GM21526 (cell line): ENCODE results near the gene RNF5.
"Not testable (repeated sequence)": the region's sequence is repeated elsewhere in the genome, so short reads cannot be mapped to it uniquely, and the experiment has no call there.

Experiments used
- ATAC-seq: cut with Tn5 transposase; IDR thresholded peaks from one replicate; pipeline ENCODE4 v1.9.1; 2021; ENCODE audit warnings: moderate library complexity; ENCODE audit not compliant: unreplicated experiment, low FRiP score

The RNF5 gene

DNA sequence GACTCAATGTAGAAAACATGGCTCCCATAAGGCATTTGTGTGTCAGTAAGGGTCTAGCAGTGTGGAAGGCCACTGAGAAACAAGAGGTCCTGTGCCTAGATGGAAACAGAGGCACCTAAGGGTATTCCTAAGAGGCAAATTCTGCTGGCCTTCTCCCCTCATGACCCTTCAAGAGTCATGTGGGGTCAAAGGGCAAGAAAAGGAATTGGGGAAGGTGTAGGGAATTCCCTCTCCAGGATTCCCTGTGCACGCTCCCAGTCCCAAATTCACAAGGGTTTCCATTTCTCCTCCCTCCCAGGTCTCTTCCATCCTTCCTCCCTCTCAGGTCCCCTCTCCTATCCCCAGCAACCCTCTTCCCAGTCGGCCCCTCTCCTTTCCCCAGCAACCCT is 2.9 kb upstream of the RNF5 start:
- no peak for ATAC-seq

DNA sequence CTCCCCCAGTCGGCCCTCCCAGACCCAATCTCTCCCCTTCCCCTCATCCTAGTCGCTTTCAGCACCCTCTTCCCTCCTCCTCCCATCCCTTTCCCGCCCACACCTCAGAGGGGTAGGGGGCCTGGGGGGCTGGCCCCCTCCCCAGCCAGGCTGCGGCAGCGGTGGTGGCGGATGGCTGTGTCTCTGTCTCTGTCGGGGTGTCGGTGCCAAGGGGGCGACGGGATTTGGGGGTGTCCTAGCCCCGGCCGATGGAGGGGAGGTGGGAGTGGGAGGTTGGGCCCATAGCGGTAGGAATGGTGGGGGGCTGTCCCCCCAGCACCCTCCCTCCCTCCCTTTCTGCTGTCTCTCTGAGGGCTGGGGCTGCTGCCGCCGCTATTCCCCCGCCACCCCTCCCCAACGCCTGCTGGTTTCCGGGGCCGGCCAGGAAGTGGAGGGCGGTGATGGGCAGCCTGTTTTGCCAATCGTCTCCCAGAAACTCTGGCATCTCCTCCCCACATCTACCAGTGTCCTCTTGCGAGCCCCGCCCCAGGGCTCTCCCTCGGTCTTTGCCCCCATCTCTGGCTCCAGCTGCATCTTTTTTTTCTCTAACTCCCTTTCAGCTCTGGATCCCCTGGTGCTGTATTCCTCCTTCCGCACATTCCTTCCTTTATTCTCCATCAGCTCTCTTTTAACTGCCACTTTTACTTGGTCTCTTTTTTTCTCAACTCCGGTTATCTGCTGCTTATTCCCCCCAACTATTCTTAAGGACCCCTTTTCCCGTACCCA is 2.3 kb upstream of the RNF5 start, which contains the start of gene AGPAT1:
TSS of gene AGPAT1 (minus strand) at position 374 of the 765 bp plus-strand sequence. CDS start 4,588 bp downstream, outside the sequence.
- no peak for ATAC-seq

GRCh38 chr6:32176476-32177182 is 1.6 kb upstream of the RNF5 start:
- no peak for ATAC-seq

- ATAC-seq = no peak
Observed at GRCh38 chr6:32177183-32177787, 920 bp upstream of the RNF5 start.

DNA sequence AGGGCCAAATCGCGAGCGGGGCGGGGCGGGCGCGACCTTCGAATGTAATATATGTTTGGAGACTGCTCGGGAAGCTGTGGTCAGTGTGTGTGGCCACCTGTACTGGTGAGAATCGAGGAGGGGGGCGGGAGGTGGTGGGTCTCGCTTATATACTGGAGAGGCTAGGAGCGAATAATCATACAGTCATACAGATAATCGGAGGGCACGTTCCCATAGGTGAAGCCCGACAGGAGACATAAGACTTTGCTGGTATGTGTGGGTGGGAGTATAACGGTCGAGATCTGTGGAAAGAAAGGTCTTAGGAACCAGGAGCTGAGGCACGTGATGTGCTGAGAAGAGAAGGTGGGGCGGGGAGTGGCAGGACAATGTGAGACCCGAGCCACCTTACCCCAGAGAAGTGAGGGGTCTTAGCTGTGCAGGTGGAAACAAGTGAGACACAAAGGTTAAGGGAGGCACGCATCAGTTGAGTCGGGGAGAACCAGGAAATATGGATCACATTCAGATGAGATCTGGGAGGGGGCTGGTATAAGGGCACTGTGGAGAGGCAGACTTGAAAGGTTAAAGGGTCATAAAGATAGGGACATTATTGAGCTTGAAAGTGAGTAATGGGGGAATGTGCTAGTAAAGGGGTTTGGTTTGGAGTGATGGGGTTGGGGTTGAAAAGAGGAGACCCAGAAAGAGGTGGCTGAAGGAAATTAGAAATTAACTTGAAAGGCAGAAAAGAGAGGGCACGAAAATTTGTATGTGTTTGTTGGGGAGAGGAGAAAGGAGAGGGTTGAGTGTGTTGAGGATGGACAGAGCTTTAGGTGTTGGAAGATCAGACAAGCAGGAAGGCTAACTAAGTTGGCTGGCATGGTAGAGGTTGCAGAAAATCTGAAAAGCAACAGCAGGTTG is 589 bp downstream of the RNF5 start:
- ATAC-seq = no peak

DNA sequence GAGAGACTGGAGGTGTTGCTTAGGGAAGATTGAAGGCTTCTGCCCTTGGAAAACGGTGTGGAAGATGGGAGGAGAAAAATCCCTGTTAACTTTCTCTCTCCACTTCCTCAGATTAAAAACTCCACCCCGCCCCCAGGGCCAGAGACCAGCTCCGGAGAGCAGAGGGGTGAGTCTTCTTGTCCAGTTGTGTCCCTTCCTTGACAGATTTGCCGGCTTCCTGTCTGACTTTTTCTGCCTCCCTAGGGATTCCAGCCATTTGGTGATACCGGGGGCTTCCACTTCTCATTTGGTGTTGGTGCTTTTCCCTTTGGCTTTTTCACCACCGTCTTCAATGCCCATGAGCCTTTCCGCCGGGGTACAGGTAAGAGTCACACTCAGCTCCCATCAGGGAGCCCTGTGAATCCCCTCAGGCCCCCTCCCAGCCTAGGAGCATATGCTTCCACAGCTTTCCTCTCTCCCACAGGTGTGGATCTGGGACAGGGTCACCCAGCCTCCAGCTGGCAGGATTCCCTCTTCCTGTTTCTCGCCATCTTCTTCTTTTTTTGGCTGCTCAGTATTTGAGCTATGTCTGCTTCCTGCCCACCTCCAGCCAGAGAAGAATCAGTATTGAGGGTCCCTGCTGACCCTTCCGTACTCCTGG is 1.7 kb downstream of the RNF5 start:
- ATAC-seq = no peak

DNA sequence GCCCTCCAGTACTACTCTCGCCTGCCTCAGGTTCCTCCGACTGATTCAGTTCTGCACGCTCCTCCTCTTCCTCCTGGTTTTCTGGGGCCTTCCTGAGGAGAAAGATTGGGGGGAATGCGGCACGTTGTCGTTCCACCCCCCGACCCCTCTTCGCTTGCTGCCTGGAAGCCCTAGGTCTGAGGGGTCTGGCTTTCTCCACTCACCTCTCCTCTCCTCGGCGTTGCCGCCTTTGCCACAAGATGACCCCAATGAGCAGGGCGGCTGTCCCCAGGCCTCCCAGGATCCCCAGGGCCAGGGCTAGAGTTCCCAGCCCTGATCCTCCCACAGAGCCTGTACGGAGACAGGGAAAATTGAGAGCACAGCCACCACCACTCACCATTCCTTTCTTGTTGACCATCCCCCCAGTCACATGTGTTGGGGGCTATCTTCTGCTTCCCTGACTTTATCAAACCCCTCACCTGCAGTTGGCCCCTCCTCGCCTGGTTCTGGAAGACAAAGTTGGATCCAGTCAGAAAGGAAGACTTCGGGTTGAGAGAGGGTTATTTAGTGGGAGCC is 3.0 kb downstream of the RNF5 start:
- no peak for ATAC-seq

DNA sequence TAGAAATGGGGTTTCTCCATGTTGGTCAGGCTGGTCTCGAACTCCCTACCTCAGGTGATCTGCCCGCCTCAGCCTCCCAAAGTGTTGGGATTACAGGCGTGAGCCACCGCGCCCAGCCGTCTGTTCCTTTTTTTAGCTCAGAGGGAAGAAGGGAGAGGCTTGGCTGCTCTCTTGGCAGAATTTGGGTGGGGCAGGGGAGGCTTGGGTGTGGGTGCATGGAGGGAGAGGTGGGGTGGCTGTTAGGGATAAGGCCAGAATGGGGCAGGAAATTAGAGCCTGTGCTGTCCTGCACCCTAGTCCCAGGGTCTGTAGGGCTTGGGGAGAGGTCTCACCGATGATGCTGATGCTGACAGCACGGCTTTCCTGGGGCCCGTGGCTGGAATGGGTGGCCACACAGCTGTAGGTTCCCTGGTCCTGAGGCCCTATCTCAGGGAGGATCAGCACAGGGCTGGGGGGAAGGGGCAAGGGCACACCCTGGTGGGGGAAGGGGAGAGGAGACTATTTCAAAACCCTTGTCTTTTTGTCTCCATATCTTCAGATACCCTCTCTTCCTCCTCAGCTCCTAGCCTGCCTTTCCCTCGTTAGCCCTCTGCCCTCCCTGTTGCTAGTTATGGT is 3.8 kb downstream of the RNF5 start:
- no peak for ATAC-seq

- ATAC-seq = no peak
Observed at GRCh38 chr6:32182555-32182981, 4.4 kb downstream of the RNF5 start.

- ATAC-seq = no peak
Observed at GRCh38 chr6:32183030-32183429, 4.8 kb downstream of the RNF5 start.

DNA sequence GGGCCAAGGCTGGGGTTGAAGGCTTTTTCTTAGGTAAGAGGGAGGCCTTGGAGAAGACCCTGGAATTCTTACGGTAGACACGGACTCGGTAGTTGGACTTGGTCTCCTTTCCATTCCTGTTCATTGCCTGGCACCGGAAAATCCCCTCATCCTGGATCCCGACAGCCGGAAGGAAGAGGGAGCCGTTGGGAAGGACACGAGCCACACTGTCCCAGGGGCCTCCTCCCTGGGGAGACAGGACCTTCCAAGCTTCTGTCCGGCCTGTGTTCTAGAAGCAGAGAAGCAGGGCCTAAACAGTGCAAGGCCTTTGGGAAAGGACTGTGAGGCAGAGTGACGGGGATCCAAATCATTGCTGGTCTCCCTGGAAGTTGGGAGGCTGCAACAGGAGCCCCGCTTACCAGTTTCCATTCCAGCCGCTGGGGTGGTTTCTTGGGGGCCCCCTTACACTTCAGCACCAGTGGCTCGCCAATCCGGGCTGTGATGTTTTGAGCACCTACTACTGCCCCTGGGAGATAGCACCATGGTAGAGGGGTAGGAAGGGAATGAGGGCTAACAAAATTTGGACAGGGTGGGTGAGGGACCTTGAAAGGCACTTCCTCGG is 5.4 kb downstream of the RNF5 start:
- ATAC-seq = no peak

DNA sequence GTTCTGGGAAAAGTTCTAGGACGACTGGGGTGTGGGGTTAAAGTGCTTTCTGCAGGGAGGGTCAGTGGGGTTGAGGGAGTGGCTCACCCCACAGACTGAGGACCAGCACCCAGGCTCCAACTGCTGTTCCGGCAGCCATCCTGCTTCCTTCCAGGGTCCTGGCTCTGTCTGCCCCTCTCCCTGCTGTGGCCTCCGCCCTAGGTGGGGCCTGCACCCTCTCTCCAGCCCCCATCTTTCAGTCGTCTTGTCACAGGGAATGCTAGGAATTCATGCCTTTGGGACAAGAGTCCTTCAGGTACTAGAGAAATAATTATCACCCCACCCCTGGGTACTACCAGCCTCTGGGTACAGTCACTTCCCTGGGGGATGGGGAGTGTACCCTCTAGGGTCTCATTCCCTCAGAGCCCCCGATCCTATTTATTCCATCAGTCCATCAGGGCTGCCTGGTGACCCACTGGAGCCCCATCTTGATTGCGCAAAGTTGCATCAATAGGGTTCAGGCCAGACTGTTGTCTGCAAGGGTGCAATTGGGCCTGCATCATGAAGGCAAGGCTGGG is 6.0 kb downstream of the RNF5 start, which contains the start of gene AGER:
TSS of gene AGER (minus strand) at position 170 of the 557 bp plus-strand sequence. CDS start at position 139, 31 bp downstream.
- ATAC-seq = no peak

DNA sequence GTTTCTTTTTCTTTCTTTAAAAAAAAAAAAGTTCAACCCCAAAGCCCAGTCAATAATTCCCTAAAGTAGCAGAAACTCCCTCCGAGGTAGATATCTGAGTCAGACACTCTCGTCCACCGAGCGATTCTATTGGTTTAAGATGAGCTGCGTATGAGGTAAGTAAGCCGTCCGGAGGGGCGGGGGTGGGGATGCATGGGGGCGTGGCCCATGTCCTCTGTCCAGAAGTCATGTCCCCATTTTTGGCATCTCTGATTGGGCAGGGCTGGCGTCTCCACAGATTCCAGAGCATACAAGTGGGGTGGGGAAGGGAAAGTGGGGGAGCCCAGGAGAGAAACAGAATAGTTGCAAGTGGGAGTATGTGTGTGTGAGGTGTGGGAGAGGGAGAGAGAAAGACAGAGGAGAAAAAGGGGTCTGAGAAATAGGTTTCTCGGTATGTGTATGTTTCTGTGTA is 7.5 kb downstream of the RNF5 start:
- ATAC-seq = not testable (repeated sequence)

DNA sequence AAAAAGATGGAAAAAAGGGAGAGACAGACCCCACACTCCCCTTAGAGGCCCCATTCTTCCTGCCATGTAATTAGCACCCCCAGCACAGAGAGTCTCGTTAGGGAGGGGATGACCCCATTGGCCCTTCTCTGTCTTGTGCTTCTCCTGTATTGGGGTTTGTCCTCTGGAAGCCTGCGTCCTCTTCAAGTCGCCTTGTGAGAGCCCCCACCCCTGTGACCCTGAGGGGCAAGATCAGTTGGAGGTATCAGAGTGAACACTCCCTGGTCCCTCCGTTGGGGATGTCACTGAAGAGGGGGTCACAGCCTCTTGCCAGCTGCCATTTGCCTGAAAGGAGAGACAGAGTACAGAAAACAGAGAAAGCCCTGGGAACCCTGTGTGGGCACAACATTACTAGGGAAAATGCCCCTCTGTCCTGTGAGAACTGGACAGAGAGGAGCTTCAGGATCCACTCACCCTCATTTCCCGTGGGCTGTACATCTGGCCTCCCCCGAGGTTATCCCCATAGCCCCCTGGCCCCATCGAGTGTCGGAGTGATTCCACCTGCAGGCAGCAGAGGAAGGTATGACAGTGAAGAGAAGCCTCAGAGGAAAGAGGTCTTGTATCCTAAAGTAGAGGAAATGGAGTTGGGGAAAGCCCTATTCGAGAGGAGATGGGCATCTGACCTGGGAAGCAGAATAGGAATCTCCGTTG is 8.1 kb downstream of the RNF5 start:
- not testable (repeated sequence) for ATAC-seq

GRCh38 chr6:32187009-32187709 is 9.0 kb downstream of the RNF5 start:
- ATAC-seq = no peak

- ATAC-seq = not testable (repeated sequence)
Observed at GRCh38 chr6:32187725-32188380, 9.6 kb downstream of the RNF5 start.
